PC-3 (cell line): ENCODE results near the gene VPS35L. TPM values are rescaled to one million over a fixed set of nuclear protein-coding genes. Genes with fewer than 3 reads are reported as not detected.

Experiments
- ATAC-seq: fragments of 200-7000 bp; cut with Tn5 transposase; 2 replicates; pipeline ENCODE4 v1.9.1; 2020; ENCODE audit warnings: mild to moderate bottlenecking, moderate library complexity
- BruUV-seq: library from RNA; stranded (reverse); fragments of 400-500 nt; replicated peaks from 2 replicates; lab custom pipeline; 2021; lab: Mats Ljungman, UMichigan
- CTCF ChIA-PET: fragments of 300-600 bp; sonication (Branson Sonifier 250); formaldehyde crosslinking; loops from one replicate; lab custom pipeline; 2022; ENCODE audit warnings: antibody characterized with exemption; lab: Charles Lee
- POLR2A ChIA-PET: fragments of 300-600 bp; sonication (Branson Sonifier 250); formaldehyde crosslinking; loops from one replicate; lab custom pipeline; 2022; ENCODE audit warnings: antibody characterized with exemption; ENCODE audit not compliant: unreplicated experiment; lab: Charles Lee
- DNase-seq: peaks from one replicate; pipeline ENCODE4 v3.0.0-alpha.2; 2015
- H2AFZ ChIP-seq: fragments of 300-600 bp; sonication (generic); 2 replicates; pipeline ENCODE4 v1.6.0; 2016; ENCODE audit warnings: antibody characterized with exemption, low read length
- H3F3A ChIP-seq: fragments of 300-600 bp; sonication (generic); one replicate; pipeline ENCODE4 v1.6.0; 2017; ENCODE audit warnings: antibody characterized with exemption, low read length, control low read depth, mild to moderate bottlenecking; ENCODE audit not compliant: unreplicated experiment
- H3K27ac ChIP-seq: fragments of 300-600 bp; sonication (generic); 2 replicates; pipeline ENCODE4 v1.5.1; 2016; ENCODE audit warnings: mild to moderate bottlenecking, low read length
- H3K27me3 ChIP-seq: fragments of 300-600 bp; sonication (generic); 2 replicates; pipeline ENCODE4 v1.6.1; 2016; ENCODE audit warnings: low read length, mixed read lengths
- H3K36me3 ChIP-seq: fragments of 300-600 bp; sonication (generic); 2 replicates; pipeline ENCODE4 v1.6.1; 2016; ENCODE audit warnings: low read depth, mixed run types, low read length, mixed read lengths
- H3K4me1 ChIP-seq: fragments of 300-600 bp; sonication (generic); 2 replicates; pipeline ENCODE4 v1.5.1; 2016; ENCODE audit warnings: low read length; ENCODE audit not compliant: insufficient read depth
- H3K4me2 ChIP-seq: fragments of 300-600 bp; sonication (generic); 2 replicates; pipeline ENCODE4 v1.6.0; 2016; ENCODE audit warnings: low read length
- H3K4me3 ChIP-seq: fragments of 300-600 bp; sonication (generic); 2 replicates; pipeline ENCODE4 v1.5.1; 2016; ENCODE audit warnings: mild to moderate bottlenecking, low read length, mixed read lengths
- H3K79me2 ChIP-seq: fragments of 300-600 bp; sonication (generic); 2 replicates; pipeline ENCODE4 v1.6.1; 2017; ENCODE audit warnings: low read length, mixed read lengths
- H3K9ac ChIP-seq: fragments of 300-600 bp; sonication (generic); 2 replicates; pipeline ENCODE4 v1.6.0; 2016; ENCODE audit warnings: mild to moderate bottlenecking, low read length
- H3K9me2 ChIP-seq: fragments of 300-600 bp; sonication (generic); replicated peaks from 2 replicates; pipeline ENCODE4 v1.6.1; 2016; ENCODE audit warnings: mixed run types, low read length, mixed read lengths
- H3K9me3 ChIP-seq: fragments of 300-600 bp; sonication (generic); 2 replicates; pipeline ENCODE4 v1.6.1; 2016; ENCODE audit warnings: low read length, mixed read lengths
- H4K20me1 ChIP-seq: fragments of 300-600 bp; sonication (generic); 2 replicates; pipeline ENCODE4 v1.6.1; 2016; ENCODE audit warnings: low read length, mixed read lengths
- CTCF ChIP-seq: fragments of 300-600 bp; sonication (generic); conservative IDR thresholded peaks from 2 replicates; pipeline ENCODE4 v1.5.1; 2017; ENCODE audit warnings: antibody characterized with exemption, low read depth, mild to moderate bottlenecking, low read length
- EZH2 ChIP-seq: fragments of 300-600 bp; sonication (generic); IDR thresholded peaks from one replicate; pipeline ENCODE4 v1.6.1; 2017; ENCODE audit warnings: antibody characterized with exemption, mild to moderate bottlenecking, low read length; ENCODE audit not compliant: unreplicated experiment
- EZH2phosphoT487 ChIP-seq: fragments of 300-600 bp; sonication (generic); IDR thresholded peaks from 2 replicates; pipeline ENCODE4 v1.6.1; 2018; ENCODE audit warnings: mild to moderate bottlenecking, antibody characterized with exemption, low read length, borderline replicate concordance
- intact Hi-C: fragments of 100-400 bp; cut with micrococcal nuclease; formaldehyde crosslinking; loops from 2 replicates; pipeline ENCODE4 v1.9.0; 2023
- total RNA-seq: library from RNA; depleted of rRNA; stranded (reverse); fragments of >200 nt; gene quantifications from 2 replicates; pipeline ENCODE4 v1.2.3, GENCODE V29; 2014

VPS35L gene
- total RNA-seq, 1 experiment from 2014 or later = 2.9 TPM

- intact Hi-C loops = no loop called here
- Histone ChIP-seq H3F3A (no peaks in the 10 kb centered on the region), H3K27ac (no peak overlapping the region), H2AFZ (no peak overlapping the region), H4K20me1 (no peaks in the 10 kb centered on the region), H3K27me3 (no peaks in the 10 kb centered on the region), H3K9me2 (no peaks in the 10 kb centered on the region), H3K9me3 (no peaks in the 10 kb centered on the region), H3K4me3 (no peak overlapping the region), H3K36me3 (no peaks in the 10 kb centered on the region), H3K9ac (no peak overlapping the region), H3K4me1 (no peaks in the 10 kb centered on the region), H3K4me2 (no peak overlapping the region), H3K79me2 (no peaks in the 10 kb centered on the region)
- BruUV-seq = no TSS peak
- DNase-seq (peak; percentile 58), ATAC-seq (peak; percentile 77)
- peak; percentile 86 for TF ChIP-seq CTCF
- TF ChIP-seq EZH2phosphoT487 = no peak
- no peak for TF ChIP-seq EZH2
- ChIA-PET CTCF (interaction anchor here (0.6 to 1.3 kb wide), 7 partner anchors 12 to 802 kb away, joined by 3 to 22 read pairs (median 4); no protein-coding TSS in a partner anchor), POLR2A (no interaction called here)
Measured at GRCh38 chr16:19583665-19584300, 28.3 kb downstream of the VPS35L start.

GRCh38 chr16:19588661-19589060 lies 33.2 kb downstream of the VPS35L start:
- POLR2A ChIA-PET = no interaction called here
- H3K4me1 ChIP-seq = no peaks in the 10 kb centered on the region
- H2AFZ ChIP-seq = no peak overlapping the region
- H3K27ac ChIP-seq = no peak overlapping the region
- H3K4me3 ChIP-seq = no peak overlapping the region
- ATAC-seq (no peak), DNase-seq (no peak)
- H3K9me2 ChIP-seq = no peaks in the 10 kb centered on the region
- H3K4me2 ChIP-seq = no peak overlapping the region
- no peaks in the 10 kb centered on the region for H3K36me3 ChIP-seq
- no peaks in the 10 kb centered on the region for H4K20me1 ChIP-seq
- CTCF ChIA-PET = interaction anchor here (0.6 kb wide), 1 partner anchor 299 kb away, joined by 3 read pairs; no protein-coding TSS in a partner anchor
- no peak overlapping the region for H3K9ac ChIP-seq
- no peaks in the 10 kb centered on the region for H3K79me2 ChIP-seq
- intact Hi-C loops = no loop called here
- TF ChIP-seq CTCF = no peak
- no peak for TF ChIP-seq EZH2
- no peak for TF ChIP-seq EZH2phosphoT487
- H3K9me3 ChIP-seq = no peaks in the 10 kb centered on the region
- H3K27me3 ChIP-seq = no peaks in the 10 kb centered on the region
- no peaks in the 10 kb centered on the region for H3F3A ChIP-seq
- BruUV-seq = no TSS peak

GRCh38 chr16:19589106-19589505 lies 33.6 kb downstream of the VPS35L start:
- ATAC-seq (no peak), DNase-seq (no peak)
- ChIA-PET POLR2A (no interaction called here), CTCF (no interaction called here)
- H3K27ac ChIP-seq = no peak overlapping the region
- no peak overlapping the region for H3K4me2 ChIP-seq
- H4K20me1 ChIP-seq = no peaks in the 10 kb centered on the region
- no peak overlapping the region for H3K9ac ChIP-seq
- TF ChIP-seq EZH2 (no peak), EZH2phosphoT487 (no peak), CTCF (no peak)
- no peaks in the 10 kb centered on the region for H3K36me3 ChIP-seq
- no peak overlapping the region for H3K4me3 ChIP-seq
- H3K79me2 ChIP-seq = no peaks in the 10 kb centered on the region
- H3K27me3 ChIP-seq = no peaks in the 10 kb centered on the region
- intact Hi-C loops = no loop called here
- no peaks in the 10 kb centered on the region for H3K4me1 ChIP-seq
- H3F3A ChIP-seq = no peaks in the 10 kb centered on the region
- no TSS peak for BruUV-seq
- H2AFZ ChIP-seq = no peak overlapping the region
- H3K9me3 ChIP-seq = no peaks in the 10 kb centered on the region
- H3K9me2 ChIP-seq = no peaks in the 10 kb centered on the region
